ENCODE measurements around the gene FBXL4.

GRCh38 chr6:98970469-98970868 is 22.7 kb upstream of the FBXL4 start:
- TF ChIP-seq CTCF (IDR thresholded peaks at IDR 0.05; ENCODE audit: poor library complexity) (no peak), EZH2phosphoT487 (IDR thresholded peaks at IDR 0.05; ENCODE audit: low read depth, severe bottlenecking, unreplicated experiment) (no peak)

Measured in hepatocyte (in vitro differentiated cells).